Aorta (tissue), 5 donors: ENCODE data around the gene SPIRE1. TPM values are rescaled to one million over a fixed set of nuclear protein-coding genes. Genes with fewer than 3 reads are reported as not detected.
"Not testable (repeated sequence)": the region's sequence is repeated elsewhere in the genome, so short reads cannot be mapped to it uniquely, and the experiment has no call there.

Experiments
- ATAC-seq: fragments of 200-7000 bp; cut with Tn5 transposase; one replicate; pipeline ENCODE4 v1.9.1; 2022; ENCODE audit warnings: moderate library complexity; ENCODE audit not compliant: low FRiP score
- DNase-seq, 2 donors: peaks; one replicate each; pipeline ENCODE4 v3.0.0-alpha.2; 2020
- H3K27ac ChIP-seq, 2 donors: one replicate each; pipeline ENCODE4 v1.5.1; 2013; ENCODE audit warnings: low read length in 2 of 2, mild to moderate bottlenecking in 2 of 2, moderate library complexity in 2 of 2, control low read depth in 1 of 2, inconsistent platforms in 1 of 2, low read depth in 1 of 2
- H3K27me3 ChIP-seq, 2 donors: one replicate each; pipeline ENCODE4 v1.6.1; 2013; ENCODE audit warnings: control low read depth in 1 of 2, low read length in 1 of 2, mild to moderate bottlenecking in 1 of 2, moderate library complexity in 1 of 2; ENCODE audit not compliant: insufficient read depth in 2 of 2, control insufficient read depth in 1 of 2
- H3K36me3 ChIP-seq, 2 donors: one replicate each; pipeline ENCODE4 v1.6.1; 2013; ENCODE audit warnings: control low read depth in 1 of 2, low read length in 1 of 2, mild to moderate bottlenecking in 1 of 2; ENCODE audit not compliant: insufficient read depth in 2 of 2, control insufficient read depth in 1 of 2
- H3K4me1 ChIP-seq, 2 donors: one replicate each; pipeline ENCODE4 v1.6.1; 2013; ENCODE audit warnings: low read length in 2 of 2, control low read depth in 1 of 2, mild to moderate bottlenecking in 1 of 2, moderate library complexity in 1 of 2; ENCODE audit not compliant: insufficient read depth in 2 of 2, control insufficient read depth in 1 of 2
- H3K4me3 ChIP-seq, 2 donors: one replicate each; pipeline ENCODE4 v1.5.1; 2013; ENCODE audit warnings: low read length in 2 of 2, control low read depth in 1 of 2, mild to moderate bottlenecking in 1 of 2
- H3K9me3 ChIP-seq: one replicate; pipeline ENCODE4 v1.6.1; 2013; ENCODE audit warnings: mild to moderate bottlenecking, low read length; ENCODE audit not compliant: control insufficient read depth
- WGBS, 2 donors: extraction: QIAGEN DNeasy Blood & Tissue Kit; methylation state at CpG; one replicate each; pipeline ENCODE4 v1.1.7; 2013; 5-methylcytosine and 5-hydroxymethylcytosine counted together
- intact Hi-C, 2 donors: fragments of 100-400 bp; cut with DNase I; formaldehyde crosslinking; loops; one replicate each; pipeline versions ENCODE4 v1.14.2 to v1.15.0; 2022
- polyA plus RNA-seq, 2 donors: library from polyadenylated mRNA; stranded (reverse); fragments of 200-250 nt; gene quantifications; one replicate each; pipeline ENCODE4 v1.2.3, GENCODE V29; 2013
- total RNA-seq, 2 donors: library from RNA; stranded (reverse); fragmentation: NEBNext Ultra II Directional; extraction: Animal tissue kit (Norgen Biotek cat#: 25700); gene quantifications; one replicate each; pipeline ENCODE4 v1.2.1, GENCODE V29; 2021
- donor health status: healthy with polysubstance abuse.
- donor health status: Bipolar disorder and iron deficiency.
- donor health status: DM: no; HTN: no; CAD: no.
- donor health status: DM: no; HTN: no; CAD: no.
- donor health status: DM: yes; HTN: yes; CAD: no.

SPIRE1 gene
- total and polyA plus RNA-seq, 4 donors = 14.9 to 48.5 (median 28.2) TPM

DNA sequence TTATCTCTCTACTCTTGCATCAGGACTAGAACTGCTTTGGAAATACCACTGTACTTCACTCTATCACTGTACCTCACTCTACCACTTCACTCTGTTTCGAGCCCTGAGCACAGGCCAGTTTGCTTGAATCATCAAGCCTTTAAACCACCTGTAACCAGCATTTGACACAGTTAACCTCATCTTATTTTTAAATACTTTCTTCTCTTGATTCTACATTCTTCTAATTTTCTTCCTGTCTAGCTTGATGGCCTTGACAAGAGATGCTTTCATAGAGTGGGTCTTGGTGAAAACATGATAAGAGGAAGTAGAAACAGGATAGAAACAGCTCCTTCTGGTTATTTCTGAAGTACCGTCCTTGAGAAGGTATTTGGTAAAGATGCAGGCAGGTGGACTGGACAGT lies 78.1 kb downstream of the SPIRE1 start:
- no peak for ATAC-seq
- no peak overlapping the region for H3K27ac ChIP-seq
- intact Hi-C loops = no loop called here

DNA sequence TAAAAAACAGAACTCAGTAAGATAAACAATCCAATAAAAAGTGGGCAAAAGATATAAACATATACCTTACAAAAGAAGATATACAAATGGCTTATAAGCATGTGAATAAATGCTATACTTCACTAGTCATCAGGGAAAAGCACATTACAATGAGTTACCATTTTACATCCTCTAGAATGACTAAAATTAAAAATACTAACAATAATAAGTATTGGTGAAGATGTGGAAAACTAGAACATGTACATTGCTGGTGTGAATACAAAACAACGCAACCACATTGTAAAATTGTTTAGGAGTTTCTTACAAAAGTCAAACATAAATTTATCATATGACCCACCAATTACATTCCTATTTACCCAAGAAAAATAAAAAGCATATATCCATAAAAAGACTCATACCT lies 80.1 kb downstream of the SPIRE1 start:
- Histone ChIP-seq H3K36me3 (no peaks in the 10 kb centered on the region), H3K4me1 (no peaks in the 10 kb centered on the region), H3K27ac (no peak overlapping the region), H3K4me3 (no peak overlapping the region), H3K9me3 (no peaks in the 10 kb centered on the region), H3K27me3 (no peaks in the 10 kb centered on the region)
- WGBS, 2 donors = 95 to 97% methylated on average over 1 of the region's 1 CpG
- intact Hi-C loops = no loop called here
- DNase-seq = no peak
- ATAC-seq = no peak

More for the DNA sequence above, 78.1 kb downstream of the SPIRE1 start:
- H3K4me3 ChIP-seq = no peak overlapping the region
- H3K36me3 ChIP-seq = no peaks in the 10 kb centered on the region
- no peak for DNase-seq
- H3K4me1 ChIP-seq = no peaks in the 10 kb centered on the region
- H3K9me3 ChIP-seq = no peaks in the 10 kb centered on the region
- no peaks in the 10 kb centered on the region for H3K27me3 ChIP-seq
- WGBS, 2 donors = 69% methylated on average over 2 of the region's 2 CpGs

DNA sequence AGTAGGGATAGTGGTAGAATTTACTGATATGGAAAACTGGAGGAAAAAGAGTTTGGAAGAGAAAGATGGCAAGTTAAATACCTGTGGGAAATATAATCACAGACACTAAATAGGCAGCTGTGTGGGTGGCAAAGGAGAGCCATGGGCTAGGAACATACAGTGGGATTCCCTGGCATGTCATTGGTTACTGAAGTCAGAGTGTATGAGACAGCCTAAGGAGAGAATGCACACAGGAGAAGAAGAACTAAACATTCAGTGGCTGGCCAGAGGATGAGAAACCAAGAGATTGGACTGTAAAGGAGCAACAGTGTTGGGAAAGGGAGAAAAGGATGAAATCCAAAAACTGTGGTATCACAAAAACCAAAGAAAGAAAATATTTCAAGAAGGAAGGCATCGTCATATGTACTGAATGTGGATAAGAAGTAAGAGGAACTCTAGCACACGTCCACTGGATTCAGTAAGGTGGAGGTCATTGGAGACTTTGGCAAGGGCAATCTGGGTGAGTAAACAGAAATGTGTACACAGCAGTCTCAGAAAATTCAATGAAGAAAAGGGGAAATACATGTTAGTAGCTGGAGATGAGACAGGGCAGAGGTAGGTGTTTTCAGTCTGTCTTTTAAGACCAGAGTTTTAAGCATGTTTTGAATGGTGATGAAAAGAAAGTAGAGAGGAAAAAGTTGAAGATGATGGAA lies 83.3 kb downstream of the SPIRE1 start:
- Histone ChIP-seq H3K27me3 (no peaks in the 10 kb centered on the region), H3K4me3 (no peak overlapping the region), H3K27ac (no peak overlapping the region), H3K36me3 (no peaks in the 10 kb centered on the region), H3K4me1 (no peaks in the 10 kb centered on the region), H3K9me3 (no peaks in the 10 kb centered on the region)
- 58 to 70% methylated on average over 2 of the region's 2 CpGs for WGBS, 2 donors
- no peak for ATAC-seq
- DNase-seq = no peak
- intact Hi-C loops = no loop called here

DNA sequence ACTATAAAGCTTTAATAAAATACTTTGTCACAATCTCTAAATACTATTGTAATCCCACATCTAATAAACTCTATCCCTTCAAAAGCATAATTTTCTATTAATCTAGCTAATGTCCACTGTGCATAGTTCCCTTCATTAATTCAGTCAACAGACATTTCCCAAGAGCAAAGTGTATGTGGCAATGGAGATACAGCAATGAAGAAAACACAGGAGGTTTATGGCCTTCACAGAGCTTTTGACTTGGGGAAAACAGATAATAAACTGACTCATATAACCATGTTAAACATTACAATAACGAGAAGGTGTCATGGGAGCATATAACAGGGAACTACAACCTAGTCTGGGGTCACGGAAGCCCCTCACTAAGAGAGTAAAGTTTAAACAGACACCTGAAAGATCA lies 86.3 kb downstream of the SPIRE1 start:
- H3K4me1 ChIP-seq = no peaks in the 10 kb centered on the region
- H3K27me3 ChIP-seq = no peaks in the 10 kb centered on the region
- WGBS, 2 donors = 94% methylated on average over 2 of the region's 2 CpGs
- H3K9me3 ChIP-seq = no peaks in the 10 kb centered on the region
- intact Hi-C loops = no loop called here
- H3K27ac ChIP-seq = no peak overlapping the region
- no peak for DNase-seq
- no peak overlapping the region for H3K4me3 ChIP-seq
- ATAC-seq = no peak
- H3K36me3 ChIP-seq = no peaks in the 10 kb centered on the region

DNA sequence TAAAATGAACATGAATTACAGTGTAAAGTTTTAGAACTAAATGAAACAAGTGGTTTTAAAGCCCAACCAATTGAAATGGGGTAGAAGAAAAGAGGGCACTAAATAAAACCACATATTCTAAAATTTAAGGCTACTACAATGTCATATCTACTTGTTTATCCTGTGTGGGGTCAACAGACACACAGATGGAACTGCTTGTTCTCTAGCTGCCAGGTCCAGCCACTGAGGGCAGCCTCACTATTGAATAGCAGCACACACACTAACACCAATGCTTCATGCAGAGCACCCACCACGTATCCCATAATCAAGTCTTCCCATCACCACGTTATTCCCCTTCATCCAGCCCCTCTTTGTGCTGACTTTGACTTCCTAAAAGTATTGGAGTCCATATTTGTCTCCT lies 88.1 kb downstream of the SPIRE1 start:
- DNase-seq = no peak
- intact Hi-C loops = no loop called here
- 85 to 93% methylated on average over 2 of the region's 2 CpGs for WGBS, 2 donors

DNA sequence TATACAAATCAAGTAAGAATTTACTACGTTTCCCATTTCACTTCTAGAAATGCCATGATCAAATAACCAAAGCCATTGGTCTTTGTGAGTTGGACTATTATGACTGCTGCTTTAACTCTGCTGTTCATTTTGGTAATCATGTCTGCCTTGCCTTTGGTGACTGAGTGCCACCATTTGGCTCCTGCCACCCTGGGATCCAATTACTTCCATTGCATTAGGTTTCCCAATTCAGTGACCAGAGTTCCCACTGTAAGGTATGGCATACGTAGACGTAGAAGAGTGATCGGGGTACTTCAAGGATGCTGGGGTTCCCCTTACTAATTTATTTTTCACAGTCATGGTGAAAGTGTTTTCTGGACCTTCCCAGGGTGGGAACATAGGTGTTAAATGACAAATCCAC lies 90.1 kb downstream of the SPIRE1 start:
- no peak for DNase-seq
- WGBS, 2 donors = 97 to 99% methylated on average over 4 of the region's 4 CpGs

More for the DNA sequence above, 88.1 kb downstream of the SPIRE1 start:
- Histone ChIP-seq H3K4me3 (no peak overlapping the region), H3K27ac (no peak overlapping the region), H3K4me1 (no peaks in the 10 kb centered on the region), H3K9me3 (no peaks in the 10 kb centered on the region), H3K36me3 (no peaks in the 10 kb centered on the region), H3K27me3 (no peaks in the 10 kb centered on the region)
- ATAC-seq = no peak

DNA sequence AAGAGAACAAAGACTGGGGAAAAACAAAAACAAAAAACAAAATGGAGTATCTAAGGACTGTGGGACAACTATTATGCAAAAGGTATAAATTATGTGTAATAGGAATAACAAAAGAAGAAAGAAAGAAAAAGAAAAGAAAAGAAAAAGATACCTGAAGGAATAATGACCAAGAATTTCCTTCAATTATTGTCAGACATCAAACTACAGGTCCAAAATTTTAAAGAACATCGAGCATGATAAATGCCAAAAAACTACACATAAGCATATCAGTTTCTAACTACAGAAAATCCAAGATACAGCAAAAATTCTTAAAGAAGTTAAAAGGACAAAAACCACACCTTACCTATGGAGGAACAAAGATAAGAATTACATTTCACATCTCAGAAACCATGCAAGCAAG lies 93.0 kb downstream of the SPIRE1 start:
- no peak for ATAC-seq
- no peaks in the 10 kb centered on the region for H3K4me1 ChIP-seq
- H3K36me3 ChIP-seq = no peaks in the 10 kb centered on the region
- DNase-seq = no peak
- intact Hi-C loops = no loop called here
- no peaks in the 10 kb centered on the region for H3K27me3 ChIP-seq
- H3K27ac ChIP-seq = no peak overlapping the region
- no peaks in the 10 kb centered on the region for H3K9me3 ChIP-seq
- H3K4me3 ChIP-seq = no peak overlapping the region
- WGBS, 2 donors = 96 to 97% methylated on average over 1 of the region's 1 CpG

More for the DNA sequence above, 90.1 kb downstream of the SPIRE1 start:
- H3K27me3 ChIP-seq = no peaks in the 10 kb centered on the region
- H3K36me3 ChIP-seq = no peaks in the 10 kb centered on the region
- H3K4me1 ChIP-seq = no peaks in the 10 kb centered on the region
- H3K27ac ChIP-seq = no peak overlapping the region
- H3K4me3 ChIP-seq = no peak overlapping the region
- intact Hi-C loops = no loop called here
- ATAC-seq = no peak
- H3K9me3 ChIP-seq = no peaks in the 10 kb centered on the region

DNA sequence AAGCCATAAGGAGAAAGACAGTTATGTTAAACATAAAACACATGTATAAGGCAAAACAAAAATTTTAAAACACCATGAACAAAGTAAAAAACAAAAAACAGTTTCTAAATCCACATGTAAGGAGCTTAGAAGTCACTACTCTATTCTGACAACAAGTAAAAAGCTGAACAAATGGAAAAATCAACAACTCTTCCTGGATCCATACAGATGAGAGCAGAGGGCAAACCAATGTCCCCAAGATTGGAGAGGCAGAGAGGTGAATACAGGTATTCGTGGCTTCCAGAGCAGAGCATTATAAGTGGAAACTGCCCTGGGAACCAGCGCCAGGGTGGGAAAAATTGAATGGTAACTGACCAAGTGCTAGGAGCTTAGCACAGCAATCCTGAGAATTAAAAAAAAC lies 93.5 kb downstream of the SPIRE1 start:
- Histone ChIP-seq H3K36me3 (no peaks in the 10 kb centered on the region), H3K4me3 (no peak overlapping the region), H3K27ac (no peak overlapping the region), H3K4me1 (no peaks in the 10 kb centered on the region), H3K9me3 (no peaks in the 10 kb centered on the region), H3K27me3 (no peaks in the 10 kb centered on the region)
- intact Hi-C loops = no loop called here
- ATAC-seq (no peak), DNase-seq (no peak)
- 96 to 97% methylated on average over 2 of the region's 2 CpGs for WGBS, 2 donors

DNA sequence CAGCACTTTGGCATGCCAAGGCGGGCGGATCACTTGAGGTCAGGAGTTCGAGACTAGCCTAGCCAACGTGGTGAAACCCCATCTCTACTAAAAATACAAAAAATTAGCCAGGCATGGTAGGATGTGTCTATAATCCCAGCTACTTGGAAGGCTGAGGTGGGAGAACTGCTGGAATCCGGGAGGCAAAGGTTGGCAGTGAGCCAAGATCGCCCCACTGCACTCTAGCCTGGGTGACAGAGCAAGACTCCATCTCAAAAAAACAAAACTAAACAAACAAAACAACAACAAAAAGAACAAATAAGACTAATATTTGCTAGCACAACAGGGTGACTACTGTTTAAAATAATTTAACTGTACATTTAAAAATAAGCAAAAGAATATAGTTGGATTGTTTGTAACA lies 97.3 kb downstream of the SPIRE1 start:
- WGBS, 2 donors = 73 to 76% methylated on average over 6 of the region's 6 CpGs
- intact Hi-C loops, H3K9me3 ChIP-seq, H3K36me3 ChIP-seq, DNase-seq, H3K27ac ChIP-seq, H3K27me3 ChIP-seq, ATAC-seq, H3K4me3 ChIP-seq, H3K4me1 ChIP-seq: not testable (repeated sequence)
